NCI-H2196 (cell line): ENCODE results near the gene AMZ1.

Experiments
- DNase-seq: peaks from one replicate; lab custom pipeline; 2025; ENCODE audit not compliant: unreplicated experiment; lab: John Stamatoyannopoulos, UW

Gene AMZ1, protein sequence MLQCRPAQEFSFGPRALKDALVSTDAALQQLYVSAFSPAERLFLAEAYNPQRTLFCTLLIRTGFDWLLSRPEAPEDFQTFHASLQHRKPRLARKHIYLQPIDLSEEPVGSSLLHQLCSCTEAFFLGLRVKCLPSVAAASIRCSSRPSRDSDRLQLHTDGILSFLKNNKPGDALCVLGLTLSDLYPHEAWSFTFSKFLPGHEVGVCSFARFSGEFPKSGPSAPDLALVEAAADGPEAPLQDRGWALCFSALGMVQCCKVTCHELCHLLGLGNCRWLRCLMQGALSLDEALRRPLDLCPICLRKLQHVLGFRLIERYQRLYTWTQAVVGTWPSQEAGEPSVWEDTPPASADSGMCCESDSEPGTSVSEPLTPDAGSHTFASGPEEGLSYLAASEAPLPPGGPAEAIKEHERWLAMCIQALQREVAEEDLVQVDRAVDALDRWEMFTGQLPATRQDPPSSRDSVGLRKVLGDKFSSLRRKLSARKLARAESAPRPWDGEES

GRCh38 chr7:2687881-2688318, at the start of gene AMZ1:
Gene AMZ1 (plus strand): TSS chr7:2688202. CDS start chr7:2700452, 12,250 bp downstream.
- DNase-seq = no peak

- DNase-seq = no peak
These were observed 49.6 kb upstream of the AMZ1 start for GRCh38 chr7:2638224-2638991.

DNA sequence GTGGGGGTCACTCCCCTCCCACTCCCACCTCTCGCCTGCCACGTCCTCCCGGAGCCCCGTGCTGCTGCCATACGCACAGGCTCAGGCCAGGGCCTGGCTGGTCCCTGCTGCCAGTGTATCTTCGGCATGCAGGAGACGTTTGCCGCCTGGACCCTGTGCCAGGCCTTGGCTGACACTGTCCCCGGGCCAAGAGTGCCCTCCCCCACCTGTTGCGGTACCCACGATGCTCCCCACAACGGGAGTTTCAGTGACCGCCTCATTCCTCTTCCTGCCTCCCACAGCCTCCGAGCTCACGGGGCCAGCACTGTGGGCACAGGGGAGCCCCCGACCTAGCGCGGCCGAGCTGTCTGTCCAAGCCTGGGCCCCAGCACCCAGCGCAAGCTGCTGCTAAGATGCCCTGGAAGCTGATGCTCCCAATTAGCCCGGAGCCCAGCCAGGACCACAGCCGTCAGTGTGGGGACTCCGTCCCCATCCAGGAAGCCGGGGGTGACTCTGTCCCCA, 48.8 kb upstream of the AMZ1 start:
- DNase-seq = no peak

DNA sequence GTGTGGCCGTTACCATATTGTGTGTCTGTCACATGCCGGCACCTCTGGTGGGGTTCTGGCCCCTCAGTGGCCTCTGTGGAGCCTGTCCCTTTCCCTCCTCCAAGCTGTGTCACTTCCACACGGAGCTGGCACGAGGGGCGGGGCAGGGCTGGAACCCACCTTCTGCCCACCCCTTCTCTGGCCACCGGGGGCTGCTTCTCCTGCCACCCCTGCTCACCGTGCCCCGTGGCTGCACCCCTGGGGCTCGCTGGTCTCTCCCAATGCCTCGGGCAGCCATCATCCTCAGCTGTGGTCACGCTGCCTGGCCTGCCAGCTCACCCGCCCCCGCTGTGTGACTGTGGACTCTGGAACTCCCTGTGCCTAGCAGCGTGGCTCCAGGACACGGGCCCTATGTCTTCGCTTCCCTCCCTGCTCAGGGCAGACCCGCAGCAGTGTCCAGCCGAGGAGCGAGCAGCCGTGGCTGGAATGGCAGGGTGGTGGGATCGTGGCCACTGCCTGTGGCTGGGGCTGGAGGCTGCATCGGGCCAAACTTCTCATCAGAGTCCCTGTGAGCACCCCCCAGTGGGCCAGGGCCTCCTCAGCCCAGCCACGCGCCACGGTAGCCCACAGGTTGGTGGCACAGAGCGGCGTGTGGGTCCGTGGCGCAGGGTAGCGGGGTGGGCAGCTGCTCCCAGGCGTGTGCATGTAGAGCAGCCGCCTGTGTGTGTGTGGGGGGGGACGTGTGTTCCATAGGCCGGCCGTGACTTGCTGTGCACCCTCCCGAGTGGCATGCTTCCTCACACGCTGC, 48.1 kb upstream of the AMZ1 start:
- no peak for DNase-seq

DNA sequence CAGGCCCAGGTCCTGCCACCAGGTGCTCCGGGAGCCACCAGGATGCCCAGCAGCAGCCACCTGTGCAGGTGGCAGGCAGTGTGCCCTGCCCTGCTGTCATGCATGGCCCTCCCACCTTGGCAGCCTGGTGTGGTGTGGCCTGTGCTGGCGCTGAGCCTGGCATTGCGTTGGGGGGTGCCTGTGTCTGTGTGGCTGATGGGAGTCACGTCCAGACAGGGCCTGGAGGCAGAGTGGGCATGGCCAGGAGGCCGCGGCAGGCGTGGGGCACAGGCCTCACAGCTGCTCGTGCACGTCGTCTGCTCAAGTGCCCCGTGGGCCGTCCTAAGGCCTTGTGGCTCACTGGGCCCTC, 47.5 kb upstream of the AMZ1 start:
- DNase-seq = peak; percentile 47

DNA sequence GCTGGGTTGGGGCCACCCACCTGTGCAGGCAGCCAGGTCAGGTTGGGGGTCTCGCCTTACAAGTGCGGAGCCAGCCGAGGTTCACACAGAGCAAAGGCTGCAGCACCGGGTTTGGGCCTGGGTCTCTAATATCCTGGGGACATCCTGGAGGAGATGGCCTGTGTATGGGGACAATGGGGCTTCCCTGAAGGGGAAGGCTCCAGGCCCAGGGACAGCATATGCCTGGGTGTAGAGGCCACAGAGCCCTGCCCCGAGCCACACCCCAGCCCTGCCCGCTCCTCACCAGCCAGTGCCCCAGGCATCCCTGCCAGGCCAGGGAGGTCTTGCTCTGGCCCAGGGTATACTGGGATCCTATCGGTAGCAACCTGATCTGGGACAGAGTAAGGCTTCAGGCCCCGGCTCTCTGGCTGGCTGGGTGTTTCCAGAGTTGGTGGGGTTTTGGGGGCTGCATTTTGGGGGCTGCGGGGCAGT, 47.1 kb upstream of the AMZ1 start:
- DNase-seq = no peak

DNA sequence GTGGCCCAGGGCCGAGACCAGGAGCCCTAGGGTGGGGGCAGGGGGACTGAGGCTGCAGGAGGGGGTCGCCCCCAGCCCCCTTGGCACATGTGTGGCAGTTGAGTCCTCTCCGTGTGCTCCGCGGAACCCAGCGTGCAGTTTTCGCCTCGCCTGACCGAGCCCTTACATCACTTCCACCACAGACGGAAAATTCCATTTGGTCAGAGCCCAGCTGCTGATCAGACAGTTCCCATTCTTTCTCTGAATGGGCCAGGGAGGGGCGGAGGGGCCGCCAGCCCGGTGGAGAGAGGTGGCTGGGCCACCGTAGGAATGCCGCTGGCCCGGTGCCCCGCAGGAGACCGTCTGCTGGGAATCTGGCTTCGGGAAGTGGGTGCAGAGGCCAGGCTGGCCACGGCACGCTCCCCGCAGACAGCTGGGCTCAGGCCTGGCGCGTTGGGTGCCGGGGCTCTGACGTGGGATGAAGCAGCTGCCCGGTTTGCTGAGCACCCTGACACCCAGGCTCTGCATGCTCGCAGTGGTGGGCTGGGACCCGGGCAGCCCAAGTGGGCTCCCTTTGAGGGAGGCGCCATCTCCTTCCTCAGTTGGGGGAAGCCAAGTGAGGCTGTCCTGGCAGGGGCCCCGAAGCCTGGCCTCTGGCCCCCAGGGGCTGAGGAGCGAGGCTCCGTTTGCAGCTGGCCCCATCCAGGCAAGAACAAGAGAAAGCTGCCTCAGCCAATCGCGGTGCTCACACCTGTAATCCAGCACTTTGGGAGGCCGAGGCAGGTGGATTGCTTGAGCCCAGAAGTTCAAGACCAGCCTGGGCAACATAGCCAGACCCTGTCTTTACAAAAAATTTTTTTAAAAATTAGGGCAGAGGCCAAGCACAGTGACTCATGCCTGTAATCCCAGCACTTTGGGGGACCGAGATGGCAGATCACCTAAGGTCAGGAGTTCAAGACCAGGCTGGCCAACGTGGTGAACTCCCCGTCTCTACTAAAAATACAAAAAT, 46.3 kb upstream of the AMZ1 start:
- DNase-seq = no peak

- DNase-seq = no peak
These were observed 44.4 kb upstream of the AMZ1 start for GRCh38 chr7:2643386-2644219.

- DNase-seq = no peak
These were observed 43.8 kb upstream of the AMZ1 start for GRCh38 chr7:2644220-2644561.

- DNase-seq = no peak
These were observed 43.3 kb upstream of the AMZ1 start for GRCh38 chr7:2644562-2645273.

DNA sequence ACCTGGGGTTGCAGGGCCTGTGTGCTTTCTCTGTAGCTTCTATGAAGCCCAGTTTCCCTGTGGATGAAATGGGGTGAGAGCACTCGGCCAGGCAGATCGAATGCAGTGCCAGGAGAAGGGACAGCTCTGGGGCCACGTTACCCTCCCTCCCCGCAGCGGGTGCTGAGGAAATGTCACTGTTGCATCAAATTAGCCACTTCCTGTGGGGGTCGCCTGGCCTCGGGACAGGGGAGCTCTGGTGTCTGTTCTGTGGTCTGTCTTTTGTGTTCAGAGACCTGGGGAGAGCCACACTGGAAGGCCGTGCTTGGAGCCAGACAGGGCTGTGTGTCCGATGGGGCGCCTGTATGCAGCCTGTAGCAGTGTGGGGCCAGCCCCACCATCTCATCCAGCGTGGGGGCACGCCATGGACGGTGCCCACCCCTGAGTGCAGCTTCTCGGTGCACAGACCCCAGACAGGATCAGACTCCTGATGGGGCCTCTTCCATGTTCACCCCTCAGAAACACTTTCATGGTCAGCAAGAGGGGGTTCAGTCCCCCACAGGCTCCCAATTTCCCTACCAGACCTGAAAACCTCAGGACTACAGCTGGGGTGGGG, 42.6 kb upstream of the AMZ1 start:
- no peak for DNase-seq

DNA sequence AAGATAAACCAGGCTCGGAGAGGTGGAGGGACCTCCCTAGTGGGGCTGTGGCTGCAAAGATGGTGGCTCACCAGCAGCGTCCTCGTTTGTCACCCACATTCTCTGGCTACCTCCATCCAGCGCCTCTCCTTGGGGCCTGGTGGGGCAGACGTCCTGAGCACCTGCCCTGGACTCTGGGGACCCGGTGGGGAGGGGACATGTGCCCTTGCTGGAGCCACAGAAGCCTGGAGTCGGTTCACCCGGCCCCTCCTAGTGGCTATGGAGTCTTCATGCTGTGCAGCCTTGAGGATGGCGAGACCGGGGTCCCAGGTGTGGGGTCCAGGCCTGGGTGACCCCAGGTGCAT, 41.7 kb upstream of the AMZ1 start:
- no peak for DNase-seq

- DNase-seq = no peak
These were observed 41.1 kb upstream of the AMZ1 start for GRCh38 chr7:2646680-2647571.

DNA sequence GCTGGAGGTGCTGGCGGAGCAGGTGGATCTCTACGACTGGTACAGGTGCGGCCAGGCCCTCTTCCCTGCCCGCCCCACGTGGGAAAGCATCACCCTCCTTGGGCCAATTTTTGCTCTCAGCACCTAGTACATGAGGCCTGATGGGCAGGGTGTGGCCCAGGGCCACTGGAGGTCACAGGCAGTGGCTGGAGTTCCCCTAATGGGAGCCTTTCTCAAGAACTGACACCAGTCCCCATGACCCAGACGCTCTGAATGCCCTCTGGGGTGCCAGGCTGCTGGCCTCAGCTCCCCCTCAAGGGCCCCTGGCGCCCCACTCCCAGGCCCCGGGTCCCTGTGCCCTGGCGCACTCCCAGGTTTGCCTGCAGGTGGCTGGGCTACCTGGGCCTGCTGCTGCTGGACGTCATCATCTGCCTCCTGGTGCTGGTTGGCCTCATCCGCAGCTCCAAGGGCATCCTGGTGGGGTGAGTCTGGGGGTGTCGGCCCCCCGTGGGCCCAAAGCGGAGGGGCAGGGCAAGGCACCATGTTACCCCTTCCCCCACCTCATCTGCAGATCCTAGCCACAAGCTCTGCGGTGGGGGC, 40.3 kb upstream of the AMZ1 start:
- DNase-seq = no peak

GRCh38 chr7:2649139-2649838, 38.7 kb upstream of the AMZ1 start:
- DNase-seq = no peak

DNA sequence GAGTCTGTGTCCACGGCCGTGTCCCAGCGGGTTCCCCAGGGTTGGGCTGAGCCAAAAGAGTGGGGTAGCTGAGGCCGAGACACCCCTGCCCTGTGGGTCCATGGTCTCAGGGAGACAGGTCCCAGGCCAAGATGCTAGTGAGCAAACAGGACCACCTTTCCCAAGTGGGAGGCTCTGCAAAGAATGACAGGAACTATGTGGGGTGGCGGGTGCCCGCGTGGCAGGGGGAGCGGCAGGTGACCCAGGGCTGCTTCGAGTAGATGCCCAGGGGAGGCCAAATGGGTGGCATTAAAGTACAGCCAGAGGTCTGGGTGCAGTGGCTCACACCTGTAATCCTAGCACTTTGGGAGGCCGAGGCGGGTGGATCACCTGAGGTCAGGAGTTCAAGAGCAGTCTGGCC, 38.0 kb upstream of the AMZ1 start:
- no peak for DNase-seq
